ENCODE results near the gene ASGR2. TPM values are rescaled to one million over a fixed set of nuclear protein-coding genes. Genes with fewer than 3 reads are reported as not detected.
A peak's percentile ranks its signal among the peaks of the same experiment; 100 is the strongest.
"Not testable (repeated sequence)": the region's sequence is repeated elsewhere in the genome, so short reads cannot be mapped to it uniquely, and the experiment has no call there.

ASGR2 gene
- polyA plus RNA-seq, 6 donors from 2014 or later: not detected

GRCh38 chr17:7107012-7107754 is 7.4 kb downstream of the ASGR2 start:
- DNase-seq (no peak), ATAC-seq (ENCODE audit: low read depth in 2 of 2) (no peak)
- H3K27ac Mint-ChIP-seq: peak overlapping the region in 2 of 6 donors; percentile 11 to 43
- peaks cover 15 to 39% (median 33%) of the 10 kb centered on the region in 3 donors for H3K27me3 Mint-ChIP-seq
- peaks cover 0 to 4% (median 0%) of the 10 kb centered on the region in 7 donors for H3K9me3 Mint-ChIP-seq
- no peaks in the 10 kb centered on the region for H3K36me3 Mint-ChIP-seq
- peaks cover 7 to 14% (median 11%) of the 10 kb centered on the region in 3 donors for H3K4me1 Mint-ChIP-seq
- no peak overlapping the region for H3K4me3 Mint-ChIP-seq

GRCh38 chr17:7102421-7102820 is 12.2 kb downstream of the ASGR2 start:
- H3K27ac Mint-ChIP-seq: peak overlapping the region in 4 of 6 donors; percentile 18 to 83 (median 60)

GRCh38 chr17:7101531-7101930 is 13.1 kb downstream of the ASGR2 start:
- peaks cover 0 to 21% (median 4%) of the 10 kb centered on the region in 3 donors for H3K4me1 Mint-ChIP-seq
- DNase-seq (no peak), ATAC-seq (ENCODE audit: low read depth in 2 of 2) (no peak)
- no peak overlapping the region for H3K4me3 Mint-ChIP-seq
- no peaks in the 10 kb centered on the region for H3K36me3 Mint-ChIP-seq
- peaks cover 0 to 25% (median 24%) of the 10 kb centered on the region in 3 donors for H3K27me3 Mint-ChIP-seq
- H3K27ac Mint-ChIP-seq: peak overlapping the region in 3 of 6 donors; percentile 60 to 86 (median 76)
- no peaks in the 10 kb centered on the region for H3K9me3 Mint-ChIP-seq

More at GRCh38 chr17:7102421-7102820, 12.2 kb downstream of the ASGR2 start:
- H3K9me3 Mint-ChIP-seq: no peaks in the 10 kb centered on the region
- peaks cover 2 to 28% (median 24%) of the 10 kb centered on the region in 3 donors for H3K27me3 Mint-ChIP-seq
- peaks cover 0 to 12% (median 4%) of the 10 kb centered on the region in 3 donors for H3K4me1 Mint-ChIP-seq
- DNase-seq (no peak), ATAC-seq (ENCODE audit: low read depth in 2 of 2) (no peak)
- no peaks in the 10 kb centered on the region for H3K36me3 Mint-ChIP-seq
- peak overlapping the region in 2 of 8 donors; percentile 22 to 66 for H3K4me3 Mint-ChIP-seq

- DNase-seq; ATAC-seq (ENCODE audit: low read depth in 2 of 2); H3K4me3 Mint-ChIP-seq; H3K9me3 Mint-ChIP-seq; H3K36me3 Mint-ChIP-seq: not testable (repeated sequence)
- Mint-ChIP-seq H3K27ac (peak overlapping the region in 2 of 6 donors; percentile 10 to 19), H3K4me1 (peaks cover 5 to 28% (median 9%) of the 10 kb centered on the region in 3 donors), H3K27me3 (peaks cover 0 to 25% (median 24%) of the 10 kb centered on the region in 3 donors)
Observed at GRCh38 chr17:7100641-7101379, 13.8 kb downstream of the ASGR2 start.

- Mint-ChIP-seq H3K4me3 (no peak overlapping the region), H3K4me1 (peaks cover 24 to 47% (median 28%) of the 10 kb centered on the region in 3 donors), H3K27ac (peak overlapping the region in 1 of 6 donors; percentile 35), H3K36me3 (peaks cover 0 to 4% of the 10 kb centered on the region in 2 donors), H3K9me3 (peaks cover 0 to 3% (median 0%) of the 10 kb centered on the region in 7 donors), H3K27me3 (peaks cover 0 to 25% (median 24%) of the 10 kb centered on the region in 3 donors)
- DNase-seq (no peak), ATAC-seq (ENCODE audit: low read depth in 2 of 2) (no peak)
Observed at GRCh38 chr17:7098802-7099459, 15.7 kb downstream of the ASGR2 start.

- peaks cover 0 to 18% (median 18%) of the 10 kb centered on the region in 3 donors for H3K27me3 Mint-ChIP-seq
- peak overlapping the region in 3 of 6 donors; percentile 11 to 73 (median 14) for H3K27ac Mint-ChIP-seq
- ATAC-seq (ENCODE audit: low read depth in 2 of 2) (no peak), DNase-seq (no peak)
- H3K4me3 Mint-ChIP-seq: no peak overlapping the region
- H3K36me3 Mint-ChIP-seq: peaks cover 0 to 4% of the 10 kb centered on the region in 2 donors
- peaks cover 27 to 55% (median 34%) of the 10 kb centered on the region in 3 donors for H3K4me1 Mint-ChIP-seq
- H3K9me3 Mint-ChIP-seq: peaks cover 0 to 3% (median 0%) of the 10 kb centered on the region in 7 donors
Observed at GRCh38 chr17:7097940-7098339, 16.7 kb downstream of the ASGR2 start.

- H3K4me1 Mint-ChIP-seq: peaks cover 27 to 55% (median 34%) of the 10 kb centered on the region in 3 donors
- DNase-seq (peak; percentile 59), ATAC-seq (ENCODE audit: low read depth in 2 of 2) (peak; percentile 84 to 85)
- H3K27me3 Mint-ChIP-seq: no peaks in the 10 kb centered on the region
- peaks cover 0 to 3% (median 0%) of the 10 kb centered on the region in 7 donors for H3K9me3 Mint-ChIP-seq
- H3K4me3 Mint-ChIP-seq: peak overlapping the region in 7 of 8 donors; percentile 1 to 86 (median 72)
- peak overlapping the region; percentile 13 to 96 (median 84) for H3K27ac Mint-ChIP-seq
- H3K36me3 Mint-ChIP-seq: peaks cover 0 to 4% of the 10 kb centered on the region in 2 donors
Observed at GRCh38 chr17:7095625-7096024, 19.0 kb downstream of the ASGR2 start.

- Mint-ChIP-seq H3K27ac (peak overlapping the region; percentile 13 to 96 (median 84)), H3K4me3 (peak overlapping the region; percentile 1 to 81 (median 68)), H3K27me3 (no peaks in the 10 kb centered on the region), H3K9me3 (peaks cover 0 to 3% (median 0%) of the 10 kb centered on the region in 7 donors), H3K4me1 (peaks cover 27 to 55% (median 34%) of the 10 kb centered on the region in 3 donors), H3K36me3 (peaks cover 0 to 4% of the 10 kb centered on the region in 2 donors)
- DNase-seq (no peak), ATAC-seq (ENCODE audit: low read depth in 2 of 2) (no peak)
Observed at GRCh38 chr17:7094652-7095019, 20.0 kb downstream of the ASGR2 start.

GRCh38 chr17:7091311-7092005 is 23.2 kb downstream of the ASGR2 start:
- peak overlapping the region in 1 of 6 donors; percentile 71 for H3K27ac Mint-ChIP-seq
- not testable (repeated sequence) for H3K9me3 Mint-ChIP-seq; H3K36me3 Mint-ChIP-seq; H3K4me3 Mint-ChIP-seq; ATAC-seq (ENCODE audit: low read depth in 2 of 2)
- peaks cover 27 to 34% (median 30%) of the 10 kb centered on the region in 3 donors for H3K4me1 Mint-ChIP-seq
- DNase-seq: peak; percentile 23
- peaks cover 2 to 10% (median 6%) of the 10 kb centered on the region in 3 donors for H3K27me3 Mint-ChIP-seq

- Mint-ChIP-seq H3K4me1 (peaks cover 10 to 16% (median 12%) of the 10 kb centered on the region in 3 donors), H3K27me3 (peaks cover 9 to 21% (median 10%) of the 10 kb centered on the region in 3 donors)
- DNase-seq; H3K27ac Mint-ChIP-seq; H3K4me3 Mint-ChIP-seq; H3K36me3 Mint-ChIP-seq; H3K9me3 Mint-ChIP-seq; ATAC-seq (ENCODE audit: low read depth in 2 of 2): not testable (repeated sequence)
Observed at GRCh38 chr17:7089570-7089969, 25.1 kb downstream of the ASGR2 start.

- Mint-ChIP-seq H3K27me3 (peaks cover 16 to 30% (median 20%) of the 10 kb centered on the region in 3 donors), H3K4me1 (peaks cover 3 to 14% (median 5%) of the 10 kb centered on the region in 3 donors)
- not testable (repeated sequence) for ATAC-seq (ENCODE audit: low read depth in 2 of 2); H3K27ac Mint-ChIP-seq; H3K9me3 Mint-ChIP-seq; H3K4me3 Mint-ChIP-seq; H3K36me3 Mint-ChIP-seq; DNase-seq
Observed at GRCh38 chr17:7088442-7088841, 26.2 kb downstream of the ASGR2 start.

- DNase-seq (no peak), ATAC-seq (ENCODE audit: low read depth in 2 of 2) (no peak)
- no peaks in the 10 kb centered on the region for H3K9me3 Mint-ChIP-seq
- H3K27ac Mint-ChIP-seq: no peak overlapping the region
- H3K27me3 Mint-ChIP-seq: peaks cover 16 to 52% (median 32%) of the 10 kb centered on the region in 3 donors
- peaks cover 4 to 38% (median 9%) of the 10 kb centered on the region in 3 donors for H3K4me1 Mint-ChIP-seq
- H3K4me3 Mint-ChIP-seq: peak overlapping the region in 2 of 8 donors; percentile 2 to 59
- no peaks in the 10 kb centered on the region for H3K36me3 Mint-ChIP-seq
Observed at GRCh38 chr17:7084088-7084487, 30.5 kb downstream of the ASGR2 start.

All from naive B cell (primary cell).